Left kidney (tissue), 8 donors: ENCODE measurements around the gene ZNF343. TPM values are rescaled to one million over a fixed set of nuclear protein-coding genes. Genes with fewer than 3 reads are reported as not detected.
"Not testable (repeated sequence)": the region's sequence is repeated elsewhere in the genome, so short reads cannot be mapped to it uniquely, and the experiment has no call there.

ENCODE experiments used
- DNase-seq: peaks from one replicate; pipeline ENCODE4 v3.0.0-alpha.2; 2013
- long read RNA-seq, 8 donors: transcript quantifications; one replicate each; lab custom pipeline, GENCODE V29; 2026
- polyA plus RNA-seq: library from polyadenylated mRNA; unstranded; fragments of 120-200 nt; gene quantifications from one replicate; pipeline ENCODE4 v1.2.1, GENCODE V29; 2013; ENCODE audit not compliant: insufficient read length

The ZNF343 gene
- polyA plus RNA-seq = 19.6 TPM
- long read RNA-seq, donor 1, partial matches to known transcripts = 0 of 4 reads
- long read RNA-seq, donor 1, other reads (novel, unspliced or antisense) = 0 of 4 reads
- long read RNA-seq, donor 2, partial matches to known transcripts = 0 of 3 reads
- long read RNA-seq, donor 2, other reads (novel, unspliced or antisense) = 0 of 3 reads
- long read RNA-seq, donor 3, partial matches to known transcripts = 0 of 1 reads
- long read RNA-seq, donor 3, other reads (novel, unspliced or antisense) = 0 of 1 reads
- long read RNA-seq, donor 4 = 0 reads
- long read RNA-seq, donor 5, partial matches to known transcripts = 0 of 2 reads
- long read RNA-seq, donor 5, other reads (novel, unspliced or antisense) = 0 of 2 reads
- long read RNA-seq, donor 6, partial matches to known transcripts = 0 of 2 reads
- long read RNA-seq, donor 6, other reads (novel, unspliced or antisense) = 0 of 2 reads
- long read RNA-seq, donor 7, transcript ZNF343-201 (6 exons, 3,632 nt) = major isoform, 5 of 5 reads
- long read RNA-seq, donor 7, partial matches to known transcripts = 0 of 5 reads
- long read RNA-seq, donor 7, other reads (novel, unspliced or antisense) = 0 of 5 reads
- long read RNA-seq, donor 8, partial matches to known transcripts = 0 of 1 reads
- long read RNA-seq, donor 8, other reads (novel, unspliced or antisense) = 0 of 1 reads

DNA sequence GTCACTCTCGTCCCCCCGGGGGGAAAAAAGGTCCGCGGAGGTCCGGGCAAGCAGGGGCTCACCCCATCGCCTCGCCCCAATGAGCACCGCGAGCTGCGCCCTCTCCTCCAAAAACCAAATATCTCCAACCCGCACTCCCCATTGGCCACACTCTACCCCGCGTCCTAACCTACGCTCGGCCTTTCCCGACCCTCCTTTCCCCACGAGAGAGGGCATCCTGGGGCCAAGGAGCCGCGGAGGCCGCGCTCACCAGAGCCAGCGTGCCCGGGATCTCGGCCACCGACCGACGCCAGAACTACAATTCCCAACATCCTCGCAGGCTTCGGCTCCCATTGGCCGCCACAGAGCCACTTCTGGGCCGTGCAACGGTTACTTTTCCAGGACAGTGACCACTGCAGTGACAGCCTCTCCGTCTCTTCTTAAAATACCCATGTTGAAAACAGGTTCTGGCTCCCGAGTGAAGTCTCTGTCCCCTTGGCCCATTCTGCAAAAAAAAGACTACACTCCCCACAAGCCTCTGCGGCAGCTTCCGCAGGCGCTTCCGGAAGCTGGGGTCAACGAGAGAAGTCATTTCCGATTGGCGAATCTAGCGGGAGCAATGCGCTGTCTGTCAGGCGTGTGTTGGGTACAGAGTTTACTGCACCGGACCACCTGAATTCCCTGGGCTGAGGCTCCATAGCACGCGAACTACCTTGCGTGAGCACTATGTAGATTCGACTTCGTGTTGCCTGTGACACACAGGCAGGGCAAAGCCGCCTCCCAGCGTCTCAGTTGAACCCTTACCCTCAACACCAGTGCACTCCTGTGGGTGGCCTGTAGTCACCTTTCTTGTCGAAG lies at the start of gene ZNF343:
TSS of gene ZNF343 (minus strand) at position 285 of the 837 bp plus-strand sequence. CDS start 15,020 bp downstream, outside the sequence.
- peak; percentile 88 for DNase-seq

DNA sequence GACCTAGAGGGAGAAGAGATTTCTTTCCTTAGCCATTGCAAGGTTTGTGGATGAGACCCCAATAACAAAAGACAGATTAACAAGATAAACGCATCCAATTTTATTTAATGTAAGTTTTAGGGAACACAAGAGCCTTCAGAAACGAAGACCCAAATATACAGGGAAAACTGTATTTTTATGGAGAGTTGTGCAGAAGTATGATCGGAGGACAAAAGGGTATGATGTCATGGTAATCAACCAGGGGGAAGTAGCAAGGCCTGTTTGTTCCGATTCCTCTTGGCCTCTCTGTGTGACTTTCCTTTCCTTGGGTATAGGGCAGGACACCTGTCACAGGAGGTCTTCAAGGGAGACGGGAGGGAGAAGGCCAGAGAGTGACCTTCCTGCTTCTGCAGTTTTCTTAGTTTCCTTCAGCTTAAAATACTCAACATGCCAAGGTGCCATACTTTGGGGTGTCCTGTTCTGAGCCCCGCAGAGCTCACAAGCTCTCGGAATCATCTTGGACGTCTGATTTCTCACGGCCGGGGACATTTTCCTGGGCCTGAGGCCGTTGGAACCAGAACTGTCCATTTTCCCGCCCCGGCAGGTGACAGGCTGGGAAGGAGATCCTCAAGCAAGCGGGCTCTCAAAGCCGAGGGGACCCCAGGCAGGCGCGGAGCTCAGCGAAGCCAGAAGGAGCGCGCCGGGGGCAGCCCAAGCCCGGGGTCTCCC lies 49.3 kb upstream of the ZNF343 start:
- no peak for DNase-seq

DNA sequence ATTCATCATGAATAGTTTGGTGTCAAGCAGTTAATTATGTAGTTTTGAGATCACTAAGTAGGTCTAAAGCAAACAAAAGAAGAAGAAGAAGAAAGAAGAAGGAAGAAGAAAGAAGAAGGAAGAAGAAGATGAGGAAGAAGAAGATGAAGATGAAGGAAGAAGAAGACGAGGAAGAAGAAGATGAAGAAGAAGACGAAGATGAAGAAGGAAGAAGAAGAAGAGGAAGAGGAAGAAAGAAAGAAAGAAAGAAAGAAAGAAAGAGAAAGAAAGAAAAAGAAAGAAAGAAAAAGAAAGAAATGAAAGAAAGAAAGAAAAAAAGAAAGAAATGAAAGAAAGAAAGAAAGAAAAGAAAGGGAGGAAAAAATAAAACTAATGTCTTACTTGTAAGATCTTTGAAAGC lies 36.9 kb upstream of the ZNF343 start:
- no peak for DNase-seq

DNA sequence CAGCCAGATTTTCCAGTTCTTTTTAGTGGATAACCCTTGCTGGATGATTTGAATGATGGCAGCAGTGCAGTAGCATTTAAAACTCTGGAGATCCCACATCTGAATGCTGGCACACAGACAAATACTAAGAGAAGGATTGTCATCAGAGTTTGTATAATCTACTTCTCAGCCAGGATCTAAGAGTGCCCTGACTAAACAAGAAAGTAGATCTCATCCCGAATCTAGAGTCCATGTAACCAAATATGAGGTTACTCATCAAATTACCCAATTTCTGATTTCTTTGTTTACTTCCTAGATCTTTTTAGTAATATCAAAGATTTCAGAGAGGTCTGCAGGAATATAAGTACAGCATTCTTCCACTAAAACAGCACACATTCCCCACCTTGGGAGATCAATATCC lies 35.5 kb upstream of the ZNF343 start:
- no peak for DNase-seq

DNA sequence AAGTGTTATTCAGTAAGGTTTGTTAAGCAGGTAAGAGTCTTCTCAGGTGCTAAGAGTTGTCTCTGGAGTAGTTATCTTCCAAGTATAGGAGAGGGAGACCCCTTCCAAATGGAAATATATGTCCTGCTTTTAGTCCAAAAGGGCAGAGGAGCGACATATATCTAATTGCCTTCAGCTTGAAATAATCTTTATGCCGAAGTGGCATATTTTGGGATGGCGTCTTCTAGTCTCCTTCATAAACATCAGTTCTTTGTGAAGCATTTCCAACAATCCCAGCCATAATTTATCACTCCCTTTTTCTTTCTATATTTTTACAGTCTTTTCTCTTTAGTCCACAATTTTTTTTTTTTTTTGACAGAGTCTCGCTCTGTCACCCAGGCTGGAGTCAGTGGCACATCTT lies 33.6 kb upstream of the ZNF343 start:
- no peak for DNase-seq

DNA sequence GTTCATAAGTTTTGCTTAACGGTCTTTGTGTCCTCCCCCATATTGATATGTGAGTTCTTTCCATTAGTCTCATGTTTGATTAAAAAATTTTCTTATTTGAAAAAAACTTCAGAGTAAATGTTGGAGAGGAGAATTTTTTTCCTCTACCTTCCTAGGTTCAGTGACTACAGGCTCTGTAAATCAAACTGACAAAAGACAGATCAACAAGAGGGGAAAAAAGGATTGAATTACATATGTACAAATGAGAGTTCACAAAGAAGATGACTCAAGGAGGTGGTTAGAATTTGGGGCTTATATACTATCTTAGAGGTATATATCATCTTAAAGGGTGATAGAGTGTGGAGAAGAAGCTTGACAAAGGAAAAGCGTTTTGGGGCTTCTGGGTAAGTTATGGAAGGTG lies 33.2 kb upstream of the ZNF343 start:
- no peak for DNase-seq

DNA sequence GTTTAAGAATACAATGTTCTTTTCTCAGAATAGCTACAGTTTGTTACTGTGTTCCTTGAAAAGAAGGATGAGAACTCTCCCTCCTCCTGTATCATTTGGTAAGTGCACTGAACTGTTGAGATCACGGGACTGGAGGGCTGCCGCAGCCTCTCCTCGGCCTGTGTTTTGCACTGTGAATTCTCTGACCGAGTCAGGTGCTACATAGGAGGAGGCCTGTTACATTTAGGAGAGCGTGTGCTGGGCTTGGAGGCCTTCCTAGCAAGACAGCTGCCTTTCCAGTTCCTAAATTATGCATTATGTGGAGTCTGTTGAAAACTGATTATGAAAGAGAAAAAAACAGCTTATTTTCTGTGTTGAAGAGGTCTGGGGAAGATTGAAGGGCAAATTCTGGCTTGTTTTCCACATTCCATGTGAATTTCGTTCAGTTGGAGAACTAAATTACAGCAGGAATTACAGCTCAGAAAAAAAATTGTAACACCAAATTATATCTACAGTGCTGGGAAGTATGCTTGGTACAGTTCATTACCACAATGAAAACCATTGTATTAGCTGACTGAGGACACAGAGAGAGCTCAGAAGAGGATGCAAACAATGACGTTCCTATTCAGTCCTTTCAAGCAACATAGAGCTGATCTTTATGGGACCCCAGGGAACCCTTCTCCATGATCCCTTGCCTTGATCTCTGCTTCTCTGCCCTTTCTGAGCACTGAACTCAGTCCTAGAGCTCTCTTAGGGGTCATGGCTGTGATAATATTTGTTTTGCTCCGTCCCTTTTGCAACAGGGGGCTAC lies 30.4 kb upstream of the ZNF343 start:
- no peak for DNase-seq

DNA sequence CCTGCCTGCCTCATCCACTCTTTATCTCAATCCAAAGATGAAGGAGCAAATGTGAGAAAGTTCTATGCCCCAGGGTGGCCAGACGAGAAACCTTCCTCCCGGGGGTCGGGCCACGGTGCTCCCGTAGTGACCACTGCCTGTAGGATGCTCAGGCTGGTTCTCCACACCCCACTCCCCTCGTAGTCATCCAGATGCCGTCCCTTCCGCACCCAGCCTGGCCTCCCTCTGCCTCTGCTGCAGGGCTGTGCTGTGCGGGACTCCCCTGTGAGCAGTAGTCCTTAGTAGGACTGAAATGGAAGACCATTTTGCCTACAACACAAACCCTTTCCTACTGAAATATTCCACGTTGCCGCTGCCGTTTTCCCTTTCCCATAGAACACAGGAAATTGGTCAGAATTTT lies 29.6 kb upstream of the ZNF343 start:
- DNase-seq = no peak

DNA sequence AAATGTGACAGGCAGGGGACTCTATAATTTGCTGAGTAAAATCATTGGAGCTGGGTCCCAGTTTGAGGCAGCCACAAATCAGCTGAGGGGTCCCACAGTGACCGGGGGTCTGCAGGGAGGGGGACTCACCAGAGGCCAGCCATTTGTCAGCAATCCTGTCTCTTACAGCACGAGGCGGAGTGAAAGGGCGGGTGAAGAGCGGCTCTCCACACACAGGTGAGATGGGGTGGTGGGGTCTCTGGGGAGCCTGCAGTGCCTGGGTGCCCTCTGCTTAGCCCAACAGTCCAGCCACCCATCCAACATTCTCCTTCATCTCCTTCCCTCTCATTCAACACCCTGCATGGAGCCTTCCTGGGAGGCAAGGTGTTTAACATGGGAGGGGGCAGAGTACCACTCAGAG lies 28.4 kb upstream of the ZNF343 start:
- no peak for DNase-seq

DNA sequence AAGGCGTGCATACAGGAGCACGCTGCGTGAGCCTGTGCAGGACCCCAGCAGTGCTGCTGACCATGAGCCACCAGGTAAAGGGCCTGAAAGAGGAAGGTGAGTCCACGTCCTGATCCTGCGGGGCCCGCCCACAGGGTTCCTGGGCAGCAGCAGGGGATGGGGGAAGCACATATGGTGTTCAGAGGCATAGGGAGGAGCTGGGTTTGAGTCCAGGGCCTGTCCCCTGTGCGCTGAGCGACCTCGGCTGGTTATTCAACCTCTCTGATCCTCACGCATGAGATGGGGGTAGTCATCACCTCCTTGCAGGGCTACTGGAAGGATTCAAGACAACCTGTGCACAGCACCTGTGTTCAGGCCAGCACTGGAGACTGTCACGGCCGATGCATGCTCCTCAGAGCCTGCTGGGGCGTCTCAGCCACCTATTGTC lies 27.9 kb upstream of the ZNF343 start, which contains the start of gene TMC2:
TSS of gene TMC2 (plus strand) at position 14 of the 427 bp plus-strand sequence. CDS start at position 63, 49 bp downstream.
- DNase-seq = no peak

DNA sequence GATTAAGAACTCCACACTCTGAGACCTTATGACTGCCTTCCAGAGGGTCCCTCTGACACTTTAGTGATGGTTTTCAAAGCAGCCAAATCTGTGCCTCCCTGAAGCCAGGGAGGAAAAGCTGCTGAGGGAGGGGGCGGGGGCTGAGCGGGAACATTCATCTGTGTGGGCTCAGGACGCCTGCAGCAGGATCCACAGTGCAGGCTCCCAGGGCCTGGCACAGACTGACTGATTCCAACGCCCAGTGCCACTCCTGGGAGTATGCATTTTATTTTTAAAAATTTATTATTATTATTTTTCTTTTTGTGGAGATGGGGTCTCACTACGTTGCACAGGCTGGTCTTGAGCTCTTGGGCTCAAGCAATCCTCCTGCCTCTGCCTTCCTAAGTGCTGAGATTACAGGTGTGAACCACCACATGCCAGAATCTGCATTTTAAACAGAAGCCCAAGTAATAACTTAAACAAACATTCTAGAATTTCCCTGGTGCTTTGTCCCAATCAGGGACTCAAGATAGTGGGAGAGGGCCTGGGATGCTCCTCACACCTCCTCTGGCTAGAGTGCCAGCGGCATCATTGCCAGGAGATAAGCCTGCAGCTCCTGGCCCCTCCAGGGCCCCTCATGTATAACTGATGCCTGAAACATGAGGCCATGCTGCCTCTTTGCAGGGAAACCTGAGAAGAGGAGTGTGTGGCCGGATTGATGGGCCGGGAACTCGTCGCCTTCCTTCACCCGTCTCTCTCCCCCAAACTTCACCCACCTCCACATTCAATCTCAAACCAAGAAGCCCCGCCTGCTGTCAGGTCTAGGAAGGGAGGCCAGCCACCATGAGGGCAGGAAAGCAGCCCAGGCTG lies 27.2 kb upstream of the ZNF343 start:
- no peak for DNase-seq

DNA sequence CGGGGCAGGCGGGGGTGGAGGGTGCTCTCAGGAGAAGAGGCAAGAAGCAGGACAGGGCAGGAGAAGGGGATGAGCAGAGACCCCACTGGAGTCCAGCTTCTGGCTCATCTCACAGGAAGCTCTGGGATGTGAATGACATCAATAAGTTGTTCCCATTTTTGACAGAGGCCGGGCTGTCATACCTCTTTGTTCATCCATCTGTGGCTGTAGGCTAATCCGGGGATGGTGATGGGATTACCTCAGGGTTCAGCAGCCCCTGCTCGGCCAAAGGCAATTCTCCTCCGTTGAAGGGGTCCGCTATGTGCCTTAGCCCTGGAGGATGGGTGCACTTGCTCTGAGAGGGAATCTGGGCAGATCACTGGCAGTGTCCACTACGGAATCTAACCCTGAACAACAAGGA lies 24.4 kb upstream of the ZNF343 start:
- no peak for DNase-seq

DNA sequence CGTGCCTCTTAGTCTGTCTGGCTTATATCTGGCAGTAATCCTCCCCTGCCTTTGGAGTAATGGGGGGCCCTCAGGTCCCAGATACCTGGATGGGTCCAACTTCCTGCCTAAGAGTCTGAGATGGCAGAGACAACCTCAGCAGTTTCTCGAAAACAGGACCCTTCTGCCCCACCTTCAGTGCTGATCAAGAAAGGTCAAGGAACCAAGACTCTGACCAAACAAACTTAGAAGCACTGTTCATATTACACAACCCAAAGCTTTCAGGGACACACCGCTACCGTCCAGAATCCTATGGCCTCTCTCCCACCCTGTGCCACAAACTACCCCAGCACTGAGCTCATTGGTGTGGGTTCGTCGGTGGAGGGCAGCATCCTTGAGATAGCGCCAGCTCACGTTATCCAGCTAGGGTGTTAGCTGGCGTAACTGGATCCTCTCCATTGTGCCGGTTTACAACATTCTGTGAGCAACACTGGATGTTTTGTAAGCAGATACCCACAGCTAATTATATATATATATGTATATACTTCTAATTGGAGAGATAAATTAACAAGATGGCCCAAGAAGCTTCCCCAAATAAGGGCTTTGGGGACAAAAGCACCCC lies 20.1 kb upstream of the ZNF343 start:
- no peak for DNase-seq

DNA sequence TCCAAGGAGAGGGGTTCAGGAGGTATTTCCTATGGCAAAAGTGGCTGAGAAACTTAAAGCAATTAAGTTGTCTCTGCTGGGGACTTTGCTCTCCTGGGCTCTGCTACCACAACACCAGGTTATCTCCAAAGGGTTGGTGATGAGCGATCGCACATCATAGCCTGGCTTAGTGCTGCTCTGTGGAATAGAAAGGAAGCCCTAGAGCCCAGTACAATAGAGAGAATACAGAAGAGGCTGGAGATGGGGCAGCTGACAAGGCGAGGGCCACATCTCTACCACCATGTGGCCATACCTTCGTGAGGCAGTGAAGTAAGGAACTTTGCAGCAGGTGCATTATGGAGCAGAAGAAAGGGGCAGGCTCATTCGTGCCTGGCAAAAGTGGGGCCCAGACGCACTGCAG lies 19.0 kb upstream of the ZNF343 start:
- DNase-seq = no peak

DNA sequence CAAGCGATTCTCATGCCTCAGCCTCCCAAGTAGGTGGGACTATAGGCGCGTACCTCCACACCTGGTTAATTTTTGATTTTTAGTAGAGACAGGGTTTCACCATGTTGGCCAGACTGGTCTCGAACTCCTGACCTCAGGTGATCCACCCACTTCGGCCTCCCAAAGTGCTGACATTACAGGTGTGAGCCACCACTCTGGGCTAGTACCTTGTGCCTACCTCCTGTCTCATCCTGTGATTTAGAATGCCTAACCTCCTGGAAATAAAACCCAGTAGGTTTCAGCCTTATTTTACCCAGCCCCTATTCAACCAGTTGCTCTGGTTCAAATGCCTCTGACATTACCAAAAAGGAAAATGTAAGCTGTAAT lies 17.5 kb upstream of the ZNF343 start:
- not testable (repeated sequence) for DNase-seq

DNA sequence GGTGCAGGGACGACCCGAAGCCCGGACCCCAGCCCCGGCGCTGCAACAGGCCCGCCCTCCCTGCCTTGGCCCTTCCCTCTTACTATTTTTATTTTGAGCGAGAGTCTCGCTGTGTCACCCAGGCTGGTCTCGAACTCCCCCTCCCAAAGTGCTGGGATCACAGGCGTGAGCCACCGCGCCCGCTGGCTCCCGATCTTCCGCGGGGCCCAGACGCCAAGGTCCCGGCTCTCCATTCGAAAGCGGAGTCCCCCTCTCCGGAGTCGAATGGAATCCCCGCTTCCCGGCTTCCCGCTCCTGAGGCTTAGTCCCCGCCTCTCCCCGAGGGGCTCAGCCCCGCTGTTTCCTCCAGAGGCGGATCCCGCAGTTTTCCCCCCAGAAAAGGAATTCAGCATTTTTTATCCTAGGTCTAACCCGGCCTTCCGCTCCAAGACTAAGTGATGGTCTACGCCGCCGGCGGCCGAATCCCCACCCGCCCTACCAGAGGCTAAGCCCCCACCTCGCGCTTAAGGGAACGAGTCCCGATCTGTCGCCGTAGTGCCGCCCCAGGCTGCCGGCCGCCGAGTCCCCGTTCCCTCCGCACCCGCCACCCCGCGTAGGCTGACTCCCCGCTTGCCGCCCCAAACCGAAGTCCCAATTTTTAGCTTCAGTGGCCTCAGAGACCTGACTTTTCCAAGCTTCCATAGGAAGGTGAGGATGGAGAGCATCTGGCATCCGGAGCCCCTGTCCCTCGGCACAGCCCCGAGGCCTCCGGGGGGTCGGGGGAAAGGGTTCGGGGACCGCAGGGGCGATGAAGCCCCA lies 16.2 kb upstream of the ZNF343 start:
- DNase-seq = no peak

DNA sequence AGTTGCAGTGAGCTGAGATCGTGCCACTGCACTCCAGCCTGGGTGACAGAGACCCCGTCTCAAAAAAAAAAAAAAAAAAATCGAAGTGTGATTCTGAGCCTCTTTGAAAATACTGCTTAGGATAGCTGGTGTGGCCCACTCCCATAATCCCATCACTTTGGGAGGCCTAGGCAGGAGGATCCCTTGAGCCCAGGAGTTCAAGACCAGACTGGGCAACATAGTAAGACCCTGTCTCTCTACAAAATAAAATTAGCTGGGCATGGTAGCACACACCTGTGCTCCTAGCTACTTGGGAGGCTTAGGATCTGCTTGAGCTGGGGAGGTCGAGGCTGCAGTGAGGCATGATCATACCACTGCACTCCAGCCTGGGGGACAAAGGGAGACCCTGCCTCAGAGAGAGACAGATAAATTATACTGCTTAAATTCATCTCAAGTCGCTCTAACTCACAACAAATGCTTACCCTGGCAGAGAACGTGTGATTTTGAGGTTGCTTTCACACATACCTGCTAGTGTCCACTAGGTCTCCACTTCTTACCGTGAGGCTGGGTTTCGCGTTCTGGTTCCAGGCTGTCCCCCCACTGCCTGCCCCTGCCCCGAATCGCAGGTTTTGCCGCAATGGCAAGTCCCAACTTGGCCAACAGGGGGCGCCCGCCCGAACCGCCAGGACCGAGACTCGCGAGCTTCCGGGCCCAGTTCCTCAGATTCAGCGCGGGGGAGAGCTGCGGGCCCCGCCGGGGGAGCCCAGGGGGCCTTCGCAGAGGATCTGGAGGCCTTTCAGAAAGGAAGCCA lies 15.4 kb upstream of the ZNF343 start:
- DNase-seq = peak; percentile 85
